GM18870 (cell line): ENCODE measurements around the gene ZNF101.
A peak's percentile ranks its signal among the peaks of the same experiment; 100 is the strongest.
"Not testable (repeated sequence)": the region's sequence is repeated elsewhere in the genome, so short reads cannot be mapped to it uniquely, and the experiment has no call there.

Experiments used
- ATAC-seq: cut with Tn5 transposase; IDR thresholded peaks from one replicate; pipeline ENCODE4 v1.9.1; 2021; ENCODE audit warnings: moderate library complexity; ENCODE audit not compliant: unreplicated experiment

ZNF101 gene

DNA sequence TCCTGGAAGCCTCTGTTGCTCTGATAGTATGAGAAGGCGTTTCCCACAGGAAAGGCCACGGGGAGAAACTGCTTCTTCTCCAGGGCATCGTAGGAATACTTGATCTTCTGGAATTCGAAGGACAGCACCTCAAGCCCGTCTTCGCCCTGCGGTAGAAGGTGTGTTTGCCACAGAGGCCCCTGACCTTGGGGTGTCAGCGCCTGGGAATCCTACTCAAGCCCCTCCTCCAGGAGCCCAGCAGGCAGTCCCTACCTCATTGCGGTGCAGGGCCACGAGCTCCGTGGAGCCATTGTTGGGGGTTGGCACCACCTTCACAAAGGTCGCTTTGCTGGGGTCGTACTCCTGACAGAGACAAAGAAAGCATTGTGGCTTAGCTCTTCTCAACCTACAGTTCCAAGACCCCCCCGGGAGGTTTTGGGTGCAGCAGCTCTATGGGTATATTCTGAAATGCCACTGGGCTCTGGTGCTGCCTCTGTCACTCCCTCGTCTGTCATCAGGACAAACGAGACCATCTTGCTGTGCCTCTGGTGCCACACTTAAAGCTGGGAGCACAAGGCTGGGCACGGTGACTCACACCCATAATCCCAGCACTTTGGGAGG lies 8.9 kb upstream of the ZNF101 start:
- ATAC-seq, result no peak

DNA sequence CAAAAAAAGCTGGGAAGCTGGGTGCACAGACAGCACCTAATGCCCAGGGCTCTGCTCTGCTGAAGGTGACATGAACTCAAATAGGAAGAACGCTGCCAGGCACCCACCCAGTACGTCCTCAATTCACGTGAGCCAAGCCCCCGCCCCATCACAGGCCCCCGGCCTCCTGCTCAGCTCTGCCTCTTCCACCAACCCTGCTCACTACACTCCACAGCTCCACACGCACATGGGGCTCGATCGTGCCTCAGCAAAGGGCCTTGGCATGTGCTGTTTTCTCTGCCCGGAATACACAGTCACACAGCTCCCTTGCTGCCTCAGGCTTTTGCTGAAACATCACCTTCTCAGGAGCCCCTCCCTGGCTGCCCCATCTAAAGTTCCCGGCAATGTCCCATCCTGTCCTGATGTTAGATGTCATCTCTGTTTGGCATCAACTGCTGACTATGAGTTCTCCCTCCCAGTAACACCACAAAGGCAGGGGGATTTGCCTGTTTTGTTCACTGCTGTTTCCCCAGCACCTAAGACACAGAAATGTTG lies 7.4 kb upstream of the ZNF101 start:
- ATAC-seq, result no peak

DNA sequence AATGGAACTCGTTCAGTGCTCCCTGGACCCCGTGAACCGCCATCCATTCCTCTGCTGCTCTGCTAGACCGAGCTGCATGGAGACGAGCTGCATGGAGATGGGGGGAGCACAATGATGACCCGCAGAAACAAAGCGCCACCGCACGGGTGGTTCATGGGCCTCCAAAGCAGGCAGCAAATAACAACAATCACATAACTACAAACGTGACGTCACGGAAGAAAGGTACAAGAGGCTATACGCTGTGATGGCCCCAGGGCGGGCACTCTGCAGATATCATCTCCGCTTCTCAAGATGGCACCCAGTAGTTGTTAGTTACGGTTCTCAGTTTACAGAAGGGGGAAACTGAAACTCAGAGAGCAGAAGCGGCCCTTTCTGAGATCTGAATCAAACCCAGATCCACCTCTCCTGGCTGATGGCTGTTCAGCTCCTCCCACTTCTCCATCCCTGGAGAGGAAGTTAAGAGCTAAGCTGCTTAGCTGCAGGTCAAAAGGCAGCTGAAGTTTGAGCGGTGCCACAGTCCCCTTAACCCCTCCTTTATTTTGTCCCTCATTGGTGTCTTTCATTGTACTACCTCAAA lies 6.9 kb upstream of the ZNF101 start:
- peak; percentile 36 for ATAC-seq

DNA sequence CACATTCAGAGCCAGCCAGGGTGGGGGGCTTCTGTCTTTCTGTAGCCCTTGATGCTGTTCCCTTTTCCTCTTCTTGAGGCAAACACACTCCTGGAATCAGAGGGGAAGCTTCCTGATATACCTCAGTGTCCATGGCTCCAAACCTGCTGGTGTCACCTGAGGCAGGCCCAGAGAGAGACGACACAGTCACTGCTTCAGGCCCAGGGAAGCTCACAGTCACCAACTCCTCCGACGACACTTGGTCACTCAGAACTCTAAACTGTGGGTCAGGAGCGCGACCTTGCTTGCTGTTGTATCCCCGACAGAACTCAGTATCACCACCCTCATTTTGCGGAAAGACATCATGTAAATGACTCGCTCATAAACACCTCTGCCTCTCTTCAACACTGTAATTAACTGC lies 6.3 kb upstream of the ZNF101 start:
- ATAC-seq, result no peak

DNA sequence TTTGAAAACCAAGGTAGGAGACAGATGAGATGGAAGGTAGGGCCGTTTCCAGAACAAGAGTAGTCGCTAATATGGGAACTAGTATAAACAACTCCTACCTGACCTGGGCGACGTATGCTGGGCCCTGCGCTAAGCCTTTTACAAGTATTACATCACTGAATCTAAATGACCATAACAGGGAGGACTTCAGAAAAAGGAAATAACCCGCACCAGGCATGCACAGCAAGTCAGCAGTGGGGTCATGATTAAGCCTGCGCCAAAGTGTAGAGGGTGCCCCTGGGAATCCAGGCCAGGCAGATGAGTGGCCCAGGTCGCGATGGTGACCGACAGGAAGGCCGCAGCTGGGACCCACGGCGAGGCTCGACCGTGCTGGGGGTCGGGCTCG lies 5.8 kb upstream of the ZNF101 start:
- ATAC-seq, result no peak

DNA sequence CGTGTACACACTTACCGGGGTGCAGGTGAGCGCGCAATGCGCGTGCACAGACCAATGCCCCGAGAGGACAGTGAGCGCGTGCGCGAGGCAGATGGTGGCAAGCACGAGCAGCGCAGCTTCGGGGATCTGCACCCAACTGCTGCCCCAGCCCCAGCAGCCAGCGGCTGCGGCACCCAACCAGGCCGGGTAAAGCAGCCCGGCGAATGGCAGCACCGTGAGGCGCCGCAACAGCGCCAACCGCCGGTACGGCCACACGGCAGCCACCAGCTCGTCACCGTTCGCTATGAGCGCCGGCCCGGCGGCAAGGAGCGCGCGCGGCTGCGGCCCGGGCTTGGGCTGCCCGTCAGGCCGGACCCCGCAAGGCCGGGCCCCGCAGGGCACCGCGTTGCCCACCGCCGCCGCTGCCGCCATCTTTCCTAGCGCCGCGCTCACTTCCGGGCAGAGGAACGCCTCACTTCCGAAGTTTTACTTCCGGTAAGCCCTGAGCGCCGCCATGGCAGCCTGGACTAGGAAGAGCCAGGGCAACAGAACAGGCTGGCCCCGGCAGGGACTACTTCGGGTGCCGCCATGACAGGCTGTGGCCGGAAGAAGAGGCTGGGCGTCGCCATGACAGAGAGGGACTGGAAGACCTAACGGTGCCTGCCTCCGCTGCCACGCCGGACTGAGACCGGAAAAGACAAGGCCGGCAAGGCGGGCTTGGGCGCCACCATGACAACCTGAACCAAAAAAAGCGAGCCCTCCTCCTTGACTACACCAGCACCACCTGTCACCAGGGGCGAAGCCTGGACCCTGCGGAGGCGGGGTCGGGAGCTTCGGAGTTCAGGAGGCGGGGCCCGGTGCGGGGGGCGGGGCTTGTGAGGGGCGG lies 5.2 kb upstream of the ZNF101 start, which contains the start of gene ATP13A1:
TSS of gene ATP13A1 (minus strand) at position 421 of the 865 bp plus-strand sequence. CDS start at position 411, 10 bp downstream.
- peak; percentile 72 for ATAC-seq

DNA sequence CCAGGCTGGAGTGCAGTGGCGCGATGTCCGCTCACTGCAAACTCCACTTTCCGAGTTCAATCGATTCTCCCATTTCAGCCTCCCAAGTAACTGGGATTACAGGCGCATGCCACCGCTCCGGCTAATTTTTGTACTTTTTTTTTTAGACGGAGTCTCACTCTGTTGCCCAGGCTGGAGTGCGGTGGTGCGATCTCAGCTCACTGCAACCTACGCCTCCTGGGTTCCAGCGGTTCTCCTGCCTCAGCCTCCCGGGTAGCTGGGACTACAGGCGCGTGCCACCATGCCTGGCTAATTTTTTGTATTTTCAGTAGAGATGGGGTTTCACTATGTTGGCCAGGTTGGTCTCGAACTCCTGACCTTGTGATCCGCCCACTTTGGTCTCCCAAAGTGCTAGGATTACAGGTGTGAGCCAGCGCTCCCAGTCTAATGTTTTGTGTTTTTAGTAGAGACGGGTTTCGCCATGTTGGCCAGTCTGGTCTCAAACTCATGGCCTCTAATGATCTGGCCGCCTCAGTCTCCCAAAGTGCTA lies 3.2 kb upstream of the ZNF101 start:
- ATAC-seq, result not testable (repeated sequence)

DNA sequence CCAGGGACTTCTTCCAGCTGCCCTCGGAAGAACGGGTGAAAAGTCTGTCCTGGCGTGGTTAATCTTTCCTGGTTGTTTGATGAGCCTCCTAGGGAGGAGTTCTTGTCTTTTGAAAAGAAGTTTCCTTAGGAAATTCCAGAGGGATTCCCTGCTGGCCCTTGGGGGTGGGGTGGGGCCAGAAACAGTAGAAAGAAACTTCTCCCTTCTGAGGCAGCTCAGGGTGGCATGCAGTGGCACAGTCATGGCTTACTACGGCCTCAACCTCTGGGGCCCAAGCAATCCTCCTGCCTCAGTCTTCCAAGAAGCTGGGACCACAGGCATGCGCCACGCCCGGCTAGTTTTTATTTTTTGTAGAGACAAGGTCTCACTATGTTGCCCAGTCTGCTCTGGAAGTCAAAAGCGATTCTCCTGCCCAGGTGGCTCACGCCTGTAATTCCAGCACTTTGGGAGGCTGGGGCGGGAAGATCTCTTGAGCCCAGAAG lies 1.5 kb downstream of the ZNF101 start:
- no peak for ATAC-seq

DNA sequence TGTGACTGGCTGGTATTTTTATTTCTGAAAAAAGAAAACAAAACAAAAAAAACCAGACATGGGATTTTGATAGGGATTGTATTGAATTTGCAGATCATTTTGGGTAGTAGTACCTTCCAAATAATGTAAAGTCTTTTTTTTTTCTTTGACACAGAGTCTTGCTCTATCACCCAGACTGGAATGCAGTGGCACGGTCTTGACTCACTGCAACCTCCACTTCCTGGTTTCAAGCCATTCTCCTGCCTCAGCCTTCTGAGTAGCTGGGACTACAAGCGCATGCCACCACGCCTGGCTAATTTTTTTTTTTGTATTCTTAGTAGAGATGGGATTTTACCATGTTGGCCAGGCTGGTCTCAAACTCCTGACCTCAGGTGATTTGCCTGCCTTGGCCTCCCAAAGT lies 4.2 kb downstream of the ZNF101 start:
- ATAC-seq, result no peak

DNA sequence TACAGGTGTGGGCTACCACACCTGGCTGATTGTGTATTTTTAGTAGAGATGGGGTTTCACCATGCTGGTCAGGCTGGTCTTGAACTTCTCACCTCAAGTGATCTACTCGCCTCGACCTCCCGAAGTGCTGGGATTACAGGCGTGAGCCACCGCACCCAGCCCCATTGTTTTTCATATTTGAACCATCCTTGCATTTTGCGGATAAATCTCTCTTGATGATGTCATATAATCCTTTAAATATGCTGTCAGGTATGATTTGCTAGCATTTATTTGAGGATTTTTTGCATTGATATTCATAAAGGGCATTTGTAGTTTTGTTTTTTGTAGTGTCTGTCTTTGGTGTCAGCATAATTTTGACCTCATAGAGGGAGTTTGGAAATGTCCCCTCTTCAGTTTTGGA lies 5.7 kb downstream of the ZNF101 start:
- no peak for ATAC-seq

DNA sequence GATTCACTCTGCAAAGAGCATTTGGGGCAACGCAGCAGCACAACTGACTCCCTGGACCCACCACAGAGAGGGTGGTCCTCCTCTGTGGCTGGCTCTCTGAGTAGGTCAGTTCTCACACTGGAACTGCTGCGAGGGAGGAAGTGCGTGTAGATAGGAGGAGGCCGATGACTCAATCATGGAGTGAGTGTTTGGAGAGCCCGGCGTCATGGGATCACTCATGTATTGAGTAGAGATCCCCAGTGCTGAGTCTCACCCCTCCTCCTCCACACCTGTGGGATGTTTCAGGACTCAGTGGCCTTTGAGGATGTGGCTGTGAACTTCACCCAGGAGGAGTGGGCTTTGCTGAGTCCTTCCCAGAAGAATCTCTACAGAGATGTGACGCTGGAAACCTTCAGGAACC lies 8.9 kb downstream of the ZNF101 start:
- ATAC-seq, result no peak

DNA sequence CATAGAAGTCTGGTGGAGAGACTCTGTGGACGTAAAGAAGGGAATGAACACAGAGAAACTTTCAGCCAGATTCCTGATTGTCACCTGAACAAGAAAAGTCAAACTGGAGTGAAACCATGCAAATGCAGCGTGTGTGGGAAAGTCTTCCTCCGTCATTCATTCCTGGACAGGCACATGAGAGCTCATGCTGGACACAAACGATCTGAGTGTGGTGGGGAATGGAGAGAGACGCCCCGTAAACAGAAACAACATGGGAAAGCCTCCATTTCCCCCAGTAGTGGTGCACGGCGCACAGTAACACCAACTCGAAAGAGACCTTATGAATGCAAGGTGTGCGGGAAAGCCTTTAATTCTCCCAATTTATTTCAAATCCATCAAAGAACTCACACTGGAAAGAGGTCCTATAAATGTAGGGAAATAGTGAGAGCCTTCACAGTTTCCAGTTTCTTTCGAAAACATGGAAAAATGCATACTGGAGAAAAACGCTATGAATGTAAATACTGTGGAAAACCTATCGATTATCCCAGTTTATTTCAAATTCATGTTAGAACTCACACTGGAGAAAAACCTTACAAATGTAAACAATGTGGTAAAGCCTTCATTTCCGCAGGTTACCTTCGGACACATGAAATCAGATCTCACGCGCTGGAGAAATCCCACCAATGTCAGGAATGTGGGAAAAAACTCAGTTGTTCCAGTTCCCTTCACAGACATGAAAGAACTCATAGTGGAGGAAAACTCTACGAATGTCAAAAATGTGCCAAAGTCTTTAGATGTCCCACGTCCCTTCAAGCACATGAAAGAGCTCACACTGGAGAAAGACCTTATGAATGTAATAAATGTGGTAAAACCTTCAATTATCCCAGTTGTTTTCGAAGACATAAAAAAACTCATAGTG lies 10.8 kb downstream of the ZNF101 start:
- ATAC-seq, result no peak

DNA sequence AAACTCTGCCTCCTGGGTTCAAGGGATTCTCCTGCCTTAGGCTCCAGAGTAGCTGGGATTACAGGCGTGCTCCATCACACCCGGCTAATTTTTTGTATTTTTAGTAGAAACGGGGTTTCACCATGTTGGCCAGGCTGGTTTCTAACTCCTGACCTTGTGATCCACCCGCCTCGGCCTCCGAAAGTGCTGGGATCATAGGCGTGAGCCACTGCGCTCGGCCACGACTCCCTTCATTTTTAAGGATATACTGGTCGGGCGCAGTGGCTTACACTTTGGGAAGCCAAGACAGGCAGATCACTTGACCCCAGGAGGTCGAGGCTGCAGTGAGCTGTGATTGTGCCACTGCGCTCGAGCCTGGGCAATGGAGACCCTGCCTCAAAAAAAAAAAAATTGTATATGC lies 17.5 kb downstream of the ZNF101 start:
- ATAC-seq, result not testable (repeated sequence)

DNA sequence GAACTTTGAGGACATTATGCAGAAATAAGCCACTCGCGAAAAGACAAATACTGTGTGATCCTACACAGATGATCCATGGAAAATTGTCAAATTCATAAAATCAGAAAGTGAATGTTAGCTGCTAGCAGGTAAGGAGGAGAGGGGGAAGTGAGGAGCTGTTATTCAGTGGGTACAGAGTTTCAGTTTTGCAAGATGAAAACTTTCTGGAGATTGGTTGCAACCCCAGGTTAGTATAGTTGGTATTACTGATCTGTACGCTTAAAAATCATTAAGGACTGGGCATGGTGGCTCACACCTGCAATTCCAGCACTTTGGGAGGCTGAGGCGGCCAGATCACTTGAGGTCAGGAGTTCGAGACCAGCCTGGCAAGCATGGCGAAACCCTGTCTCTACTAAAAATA lies 17.9 kb downstream of the ZNF101 start:
- ATAC-seq, result no peak

DNA sequence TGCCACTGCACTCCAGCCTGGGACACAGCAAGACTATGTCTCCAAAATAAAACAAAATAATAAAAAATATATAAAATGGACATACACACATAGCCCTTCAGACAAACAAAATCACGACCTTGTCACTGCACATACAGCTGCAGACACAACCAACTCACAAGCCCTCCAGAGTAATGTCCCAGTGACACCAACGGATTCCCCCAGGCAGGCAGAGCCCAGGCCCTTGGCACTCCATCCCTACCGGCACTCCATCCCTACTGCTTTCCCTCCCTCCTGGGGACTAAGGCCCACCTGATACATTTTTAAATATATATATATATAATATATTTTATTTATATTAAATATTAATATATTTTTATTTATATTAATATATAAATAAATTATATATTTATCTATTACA lies 18.5 kb downstream of the ZNF101 start:
- no peak for ATAC-seq

DNA sequence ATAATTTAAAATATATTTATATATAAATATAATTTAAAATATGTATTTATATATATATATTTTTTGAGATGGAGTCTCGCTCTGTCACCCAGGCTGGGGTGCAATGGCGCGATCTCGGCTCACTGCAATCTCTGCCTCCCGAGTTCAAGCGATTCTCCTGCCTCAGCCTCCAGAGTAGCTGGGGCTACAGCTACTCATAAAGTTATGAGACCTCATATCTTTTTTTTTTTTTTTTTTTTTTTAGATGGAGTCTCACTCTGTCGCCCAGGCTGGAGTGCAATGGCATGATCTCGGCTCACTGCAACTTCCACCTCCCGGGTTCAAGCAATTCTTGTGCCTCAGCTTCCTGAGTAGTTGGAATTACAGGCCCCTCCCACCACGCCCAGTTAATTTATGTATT lies 20.4 kb downstream of the ZNF101 start:
- ATAC-seq, result not testable (repeated sequence)

DNA sequence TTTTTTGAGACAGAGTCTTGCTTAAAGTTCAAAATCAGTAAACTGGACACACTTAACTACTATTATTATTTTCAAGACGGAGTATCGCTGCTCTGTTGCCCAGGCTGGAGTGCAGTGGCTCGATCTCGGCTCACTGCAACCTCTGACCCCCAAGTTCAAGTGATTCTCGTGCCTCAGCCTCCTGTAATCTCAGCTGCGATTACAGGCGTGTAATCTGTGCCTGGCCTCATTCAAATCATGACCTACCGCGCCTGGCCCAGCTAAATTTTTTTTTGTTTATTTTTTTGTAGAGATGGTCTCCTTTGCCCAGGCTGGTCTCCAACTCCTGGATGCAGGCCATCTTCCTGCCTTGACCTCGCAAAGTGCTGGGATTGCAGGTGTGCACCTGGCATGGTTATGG lies 23.0 kb downstream of the ZNF101 start:
- no peak for ATAC-seq

DNA sequence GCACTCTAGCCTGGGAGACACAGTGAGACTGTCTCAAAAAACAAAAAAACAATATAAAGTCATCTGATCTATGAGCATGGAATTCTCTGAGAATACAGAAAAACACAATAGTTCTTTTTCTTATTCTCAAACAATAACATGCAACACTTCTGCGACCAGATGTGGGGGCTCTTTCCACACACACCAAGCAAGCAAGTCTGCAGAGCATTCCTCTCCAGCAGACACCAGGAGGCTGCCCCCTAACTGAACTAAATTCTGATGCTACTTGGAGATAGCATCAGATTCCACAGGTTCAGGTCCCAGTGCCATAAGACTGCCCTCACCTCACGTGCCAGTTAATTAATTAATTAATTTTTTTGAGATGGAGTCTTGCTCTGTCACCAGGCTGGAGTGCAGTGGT lies 27.7 kb downstream of the ZNF101 start:
- no peak for ATAC-seq

DNA sequence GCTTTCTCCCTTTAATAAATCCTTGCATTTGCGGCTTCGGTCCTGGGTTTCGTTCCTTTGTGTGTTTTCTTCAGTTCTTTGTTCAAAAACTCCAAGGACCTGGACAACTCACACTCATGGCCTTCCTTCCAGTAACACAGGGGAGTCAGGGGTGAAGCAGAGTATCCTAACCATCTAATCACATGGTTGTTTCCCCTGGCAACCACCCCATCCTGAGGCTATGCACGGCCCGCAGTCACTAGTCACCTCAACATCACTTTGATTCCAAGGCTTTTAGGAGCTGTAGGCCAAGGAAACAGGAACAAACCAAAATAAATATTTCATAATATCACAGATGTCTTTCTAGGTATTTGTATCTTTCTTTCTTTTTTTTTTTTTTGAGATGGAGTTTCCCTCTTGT lies 28.9 kb downstream of the ZNF101 start:
- no peak for ATAC-seq

DNA sequence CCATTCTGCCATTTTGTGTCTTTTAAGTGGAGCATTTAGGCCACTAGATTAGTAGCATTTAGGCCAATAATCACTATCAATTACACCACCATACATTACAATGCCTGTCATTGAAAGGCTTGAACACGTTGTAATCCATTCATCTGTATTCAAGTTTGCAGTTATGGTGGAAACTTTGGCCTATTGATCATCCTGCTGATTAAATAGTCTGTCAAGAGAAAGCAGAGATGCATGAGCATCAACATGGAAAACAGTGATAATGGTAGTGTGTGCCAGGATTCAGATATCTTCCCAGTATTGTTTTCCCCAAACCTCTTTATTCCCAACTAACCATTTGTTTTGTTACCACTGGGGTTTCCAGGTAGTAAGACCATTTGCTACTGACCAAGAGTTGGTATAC lies 31.9 kb downstream of the ZNF101 start:
- ATAC-seq, result not testable (repeated sequence)
